HG03442 (cell line): ENCODE measurements around the gene PDIA2.

ENCODE experiments used
- ATAC-seq: cut with Tn5 transposase; IDR thresholded peaks from one replicate; pipeline ENCODE4 v1.9.1; 2021; ENCODE audit warnings: mild to moderate bottlenecking, moderate library complexity; ENCODE audit not compliant: unreplicated experiment

PDIA2 gene

GRCh38 chr16:279531-279930, 3.4 kb upstream of the PDIA2 start:
- no peak for ATAC-seq

- no peak for ATAC-seq
These were observed 2.9 kb upstream of the PDIA2 start for GRCh38 chr16:280005-280460.

- no peak for ATAC-seq
These were observed 2.4 kb upstream of the PDIA2 start, which contains the start of gene ARHGDIG for GRCh38 chr16:280552-280951. TSS of gene ARHGDIG (plus strand) at chr16:280591. CDS start at chr16:280681, 90 bp downstream.

- ATAC-seq = no peak
These were observed 1.8 kb upstream of the PDIA2 start for GRCh38 chr16:280991-281659.

- ATAC-seq = no peak
These were observed 1.2 kb upstream of the PDIA2 start for GRCh38 chr16:281660-282255.

DNA sequence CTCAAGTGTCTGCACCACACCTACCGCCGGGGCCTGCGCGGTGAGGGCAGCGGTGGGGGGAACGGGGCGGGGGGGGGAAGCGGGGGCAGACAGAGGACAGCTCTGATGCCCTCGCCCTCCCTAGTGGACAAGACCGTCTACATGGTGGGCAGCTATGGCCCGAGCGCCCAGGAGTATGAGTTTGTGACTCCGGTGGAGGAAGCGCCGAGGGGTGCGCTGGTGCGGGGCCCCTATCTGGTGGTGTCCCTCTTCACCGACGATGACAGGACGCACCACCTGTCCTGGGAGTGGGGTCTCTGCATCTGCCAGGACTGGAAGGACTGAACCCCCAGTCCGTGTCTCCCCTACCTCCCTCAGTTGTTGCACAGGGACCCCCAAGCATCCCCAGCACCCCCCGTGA, 473 bp upstream of the PDIA2 start:
- ATAC-seq = no peak

DNA sequence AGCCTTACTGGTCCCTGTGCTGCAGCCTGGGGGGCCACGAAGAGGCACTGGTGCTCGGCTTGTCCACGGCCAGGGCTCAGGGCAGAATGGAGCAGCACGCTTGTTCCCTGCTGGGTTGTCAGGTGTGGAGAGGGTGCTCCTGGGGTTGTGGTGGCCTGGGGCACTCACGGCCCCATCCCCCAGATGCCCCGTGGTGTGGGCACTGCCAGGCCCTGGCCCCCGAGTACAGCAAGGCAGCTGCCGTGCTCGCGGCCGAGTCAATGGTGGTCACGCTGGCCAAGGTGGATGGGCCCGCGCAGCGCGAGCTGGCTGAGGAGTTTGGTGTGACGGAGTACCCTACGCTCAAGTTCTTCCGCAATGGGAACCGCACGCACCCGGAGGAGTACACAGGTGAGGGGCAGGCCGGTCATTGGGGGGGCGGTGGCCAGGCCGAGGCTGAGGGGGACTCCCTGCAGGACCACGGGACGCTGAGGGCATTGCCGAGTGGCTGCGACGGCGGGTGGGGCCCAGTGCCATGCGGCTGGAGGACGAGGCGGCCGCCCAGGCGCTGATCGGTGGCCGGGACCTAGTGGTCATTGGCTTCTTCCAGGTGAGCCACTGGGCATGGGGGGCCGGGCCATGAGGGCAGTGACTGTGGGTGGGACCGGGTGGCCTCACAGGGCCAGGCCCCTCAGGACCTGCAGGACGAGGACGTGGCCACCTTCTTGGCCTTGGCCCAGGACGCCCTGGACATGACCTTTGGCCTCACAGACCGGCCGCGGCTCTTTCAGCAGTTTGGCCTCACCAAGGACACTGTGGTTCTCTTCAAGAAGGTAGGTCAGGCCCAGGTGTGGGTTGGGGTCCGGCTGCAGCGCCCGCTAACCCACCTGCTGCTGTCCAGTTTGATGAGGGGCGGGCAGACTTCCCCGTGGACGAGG, 1.5 kb downstream of the PDIA2 start:
- no peak for ATAC-seq

GRCh38 chr16:285146-286055, 2.4 kb downstream of the PDIA2 start:
- no peak for ATAC-seq

- ATAC-seq = no peak
These were observed 3.7 kb downstream of the PDIA2 start for GRCh38 chr16:286491-287297.

DNA sequence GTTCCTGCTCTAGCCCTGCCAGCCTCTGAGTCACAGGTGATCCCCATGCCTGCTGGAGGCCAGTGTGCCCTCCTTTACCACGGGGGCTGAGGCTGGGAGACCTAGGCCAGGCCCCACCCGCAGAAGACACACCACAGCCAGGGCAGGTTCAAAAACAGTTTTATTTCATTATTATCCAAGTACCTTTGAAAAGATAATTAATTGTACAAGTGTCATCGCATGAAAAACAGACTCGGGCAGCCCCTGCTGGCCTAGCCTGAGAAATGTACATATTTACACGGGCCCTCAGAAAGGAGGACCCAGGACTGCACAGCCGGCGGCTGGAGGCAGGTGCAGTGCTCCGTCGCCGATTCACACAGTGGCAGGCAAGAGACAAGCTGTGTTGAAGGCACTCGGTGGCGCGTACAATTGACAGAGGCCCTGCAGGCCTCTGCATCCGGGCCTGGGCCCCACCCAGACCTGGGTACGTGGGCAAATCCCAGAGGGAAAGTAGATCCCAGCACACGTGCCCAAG, 4.4 kb downstream of the PDIA2 start:
- ATAC-seq = no peak

DNA sequence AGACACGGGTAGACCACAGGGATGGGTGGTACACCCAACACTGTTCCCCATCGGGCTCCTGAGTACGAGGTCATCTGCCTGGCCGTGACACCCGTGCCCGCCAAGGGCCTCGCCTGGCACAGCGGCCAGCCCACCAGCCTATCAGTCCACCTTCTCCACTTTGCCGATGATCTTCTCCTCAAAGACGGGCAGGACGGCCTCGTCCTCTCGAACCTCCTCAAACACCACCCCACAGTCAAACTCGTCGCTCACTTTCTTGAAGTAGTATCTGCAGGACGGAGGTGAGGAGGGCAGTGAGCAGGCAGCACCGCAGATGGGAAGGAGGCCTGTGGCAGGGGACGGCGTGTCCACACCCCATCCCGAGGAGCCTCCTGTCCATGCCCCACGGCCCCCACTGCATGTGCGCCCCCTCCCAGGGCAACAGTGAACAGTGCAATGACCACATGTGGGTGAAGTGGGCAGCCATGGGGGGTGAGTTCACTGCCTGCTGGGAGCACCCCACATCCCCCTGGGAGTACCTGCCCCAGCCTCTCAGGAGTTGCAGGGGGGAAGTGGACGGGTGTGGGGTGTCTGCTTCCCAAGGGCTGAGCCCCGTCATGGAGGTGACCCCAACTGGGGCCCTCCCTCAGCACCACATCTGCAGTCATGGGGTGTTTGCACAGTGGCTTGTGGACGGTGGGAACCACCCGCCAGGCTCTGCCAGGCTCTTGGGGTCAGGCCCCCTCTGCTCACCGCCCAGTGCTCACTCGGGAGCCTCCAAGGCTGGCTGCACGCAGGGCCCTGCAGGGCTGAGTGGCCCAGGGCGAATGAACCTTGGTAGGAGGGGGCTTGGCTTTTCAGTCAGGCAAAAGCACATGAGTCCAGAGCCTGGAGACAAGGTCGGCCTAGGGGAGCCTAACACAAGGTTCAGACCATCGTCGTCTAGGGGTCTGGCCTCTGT, 5.3 kb downstream of the PDIA2 start:
- no peak for ATAC-seq

- no peak for ATAC-seq
These were observed 6.5 kb downstream of the PDIA2 start for GRCh38 chr16:289395-289997.

GRCh38 chr16:290015-290680, 7.2 kb downstream of the PDIA2 start:
- ATAC-seq = no peak

DNA sequence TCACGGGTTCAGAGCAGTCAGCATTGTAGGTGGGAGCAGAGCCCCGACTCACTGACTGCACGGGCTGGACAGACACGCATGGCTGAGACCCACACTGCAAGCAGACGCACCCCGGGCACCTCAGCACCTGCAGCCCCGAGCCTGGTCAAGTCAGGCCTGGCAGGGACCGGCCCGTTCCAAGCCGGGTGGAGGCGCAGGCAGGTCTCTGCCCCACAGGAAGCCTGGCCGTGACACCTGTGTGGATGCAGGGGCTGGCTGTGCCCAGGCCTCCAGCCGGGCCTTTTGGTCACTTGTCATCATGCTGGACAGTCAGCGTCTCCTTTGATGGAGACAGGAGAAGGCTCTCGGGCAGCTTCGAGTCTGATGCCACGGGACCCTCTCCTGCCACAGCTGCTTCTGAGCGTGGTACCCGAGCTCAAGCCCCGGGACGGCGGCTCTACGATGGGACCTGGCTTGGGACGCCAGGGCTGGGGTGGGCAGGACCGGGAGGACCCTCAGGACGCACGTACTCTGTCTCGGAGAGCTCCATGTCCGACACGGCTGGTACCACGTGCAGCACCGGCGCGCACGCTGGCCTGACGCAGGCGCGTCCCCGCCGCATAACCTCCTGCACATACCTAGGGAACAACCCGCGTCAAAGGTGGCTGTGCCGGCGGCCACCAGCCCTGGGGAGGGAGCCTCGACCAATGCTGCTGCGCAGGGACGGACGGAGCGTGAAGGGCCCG, 7.9 kb downstream of the PDIA2 start:
- no peak for ATAC-seq

DNA sequence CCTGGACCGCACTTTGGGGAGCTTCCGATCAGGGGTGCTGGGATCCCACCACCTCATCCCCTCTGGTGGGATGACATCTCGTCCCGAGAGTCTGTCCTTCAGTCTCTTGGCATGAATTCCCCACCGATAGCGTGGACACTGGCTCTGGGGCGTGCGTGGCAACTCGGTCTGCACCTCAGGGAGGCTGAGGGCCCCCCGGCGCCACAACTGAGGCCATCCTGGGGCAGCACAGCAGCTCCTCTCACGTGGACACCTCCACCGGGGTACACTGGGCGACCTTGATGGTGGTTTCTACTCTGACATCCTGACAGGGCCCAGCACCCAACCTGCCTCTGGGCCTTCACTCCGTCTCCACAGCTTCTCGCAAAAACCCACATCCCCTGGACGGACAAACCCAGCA, 8.6 kb downstream of the PDIA2 start:
- ATAC-seq = no peak

DNA sequence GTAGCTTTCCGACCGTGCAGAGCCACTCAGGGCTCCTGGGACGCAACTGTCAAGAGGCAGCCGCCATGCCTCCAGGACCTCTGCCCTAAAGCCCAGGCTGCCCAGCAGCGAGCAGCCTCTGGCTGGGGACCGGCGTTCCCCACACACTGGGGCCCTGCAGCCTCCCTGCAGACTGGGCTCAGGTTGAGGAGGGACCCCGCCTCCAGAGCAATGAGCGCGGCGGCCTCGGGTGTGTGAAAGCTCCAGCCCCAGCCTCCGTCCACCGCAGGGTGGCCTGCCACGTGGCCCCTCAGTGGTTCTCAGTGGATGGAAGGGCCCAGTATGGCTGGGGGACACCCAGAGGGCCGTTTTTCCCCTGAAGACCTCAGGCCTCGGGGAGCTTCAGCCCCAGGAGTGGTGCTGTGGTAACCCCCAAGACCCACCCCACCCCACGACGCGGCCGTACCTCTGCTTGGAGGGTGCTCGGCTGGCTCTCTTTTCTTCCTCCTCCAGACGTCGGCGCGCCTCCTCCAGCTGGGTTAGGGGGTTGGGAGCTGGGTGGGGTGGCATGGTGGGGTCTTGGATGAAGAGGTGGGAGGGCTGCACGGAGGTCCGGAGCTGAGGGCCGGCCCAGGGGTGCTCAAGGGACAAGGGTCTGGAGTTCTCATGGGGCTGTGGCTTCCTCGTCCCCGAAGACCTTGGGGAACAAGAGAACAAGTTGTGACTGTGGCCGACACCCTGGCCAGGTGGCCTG, 10.2 kb downstream of the PDIA2 start:
- no peak for ATAC-seq
